Measurements from ENCODE around the gene DLGAP1.

DNA sequence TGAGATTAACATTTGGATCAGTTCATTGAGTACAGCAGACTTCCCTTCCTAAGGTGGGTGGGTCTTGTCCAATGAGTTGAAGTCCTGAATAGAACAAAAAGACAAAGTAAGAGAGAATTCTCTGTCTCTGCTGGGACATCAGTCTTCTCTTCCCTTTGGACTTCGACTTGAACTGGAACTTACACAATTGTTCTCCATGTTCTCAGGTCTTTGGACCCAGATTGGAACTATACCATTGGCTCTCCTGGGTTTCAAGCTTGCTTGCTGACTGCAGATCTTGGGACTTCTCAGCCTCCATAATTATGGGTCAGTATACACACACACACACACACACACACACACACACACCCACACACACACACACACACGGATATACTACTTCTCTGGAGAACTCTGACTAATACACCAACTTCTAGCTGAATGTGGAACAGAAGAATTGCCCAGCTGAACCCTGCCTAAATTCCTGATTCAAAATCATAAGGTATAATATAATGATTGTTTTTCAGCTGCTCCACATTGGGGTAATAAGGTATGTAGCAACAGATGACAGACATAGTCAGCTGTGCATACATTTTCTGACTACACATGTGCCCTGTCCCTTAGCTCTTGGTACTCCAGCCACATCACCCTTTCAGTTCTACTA is 791.1 kb downstream of the DLGAP1 start:
- TF ChIP-seq, protein P1, sequence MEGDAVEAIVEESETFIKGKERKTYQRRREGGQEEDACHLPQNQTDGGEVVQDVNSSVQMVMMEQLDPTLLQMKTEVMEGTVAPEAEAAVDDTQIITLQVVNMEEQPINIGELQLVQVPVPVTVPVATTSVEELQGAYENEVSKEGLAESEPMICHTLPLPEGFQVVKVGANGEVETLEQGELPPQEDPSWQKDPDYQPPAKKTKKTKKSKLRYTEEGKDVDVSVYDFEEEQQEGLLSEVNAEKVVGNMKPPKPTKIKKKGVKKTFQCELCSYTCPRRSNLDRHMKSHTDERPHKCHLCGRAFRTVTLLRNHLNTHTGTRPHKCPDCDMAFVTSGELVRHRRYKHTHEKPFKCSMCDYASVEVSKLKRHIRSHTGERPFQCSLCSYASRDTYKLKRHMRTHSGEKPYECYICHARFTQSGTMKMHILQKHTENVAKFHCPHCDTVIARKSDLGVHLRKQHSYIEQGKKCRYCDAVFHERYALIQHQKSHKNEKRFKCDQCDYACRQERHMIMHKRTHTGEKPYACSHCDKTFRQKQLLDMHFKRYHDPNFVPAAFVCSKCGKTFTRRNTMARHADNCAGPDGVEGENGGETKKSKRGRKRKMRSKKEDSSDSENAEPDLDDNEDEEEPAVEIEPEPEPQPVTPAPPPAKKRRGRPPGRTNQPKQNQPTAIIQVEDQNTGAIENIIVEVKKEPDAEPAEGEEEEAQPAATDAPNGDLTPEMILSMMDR (IDR thresholded peaks at IDR 0.05) = no peak
- TF ChIP-seq MXI1 (IDR thresholded peaks at IDR 0.05; ENCODE audit: low read depth, low read length) = no peak
- TF ChIP-seq RAD21 (IDR thresholded peaks at IDR 0.05; ENCODE audit: low read length) = no peak
- TF ChIP-seq POLR2AphosphoS5 (IDR thresholded peaks at IDR 0.05; ENCODE audit: low read depth, low read length) = no peak
- TF ChIP-seq SIN3A (IDR thresholded peaks at IDR 0.05; ENCODE audit: borderline replicate concordance, low read depth, low read length) = no peak
- TF ChIP-seq RFX5 (IDR thresholded peaks at IDR 0.05; ENCODE audit: low read length) = no peak
- TF ChIP-seq EZH2phosphoT487 (IDR thresholded peaks at IDR 0.05; ENCODE audit: borderline replicate concordance, low read depth) = no peak
- TF ChIP-seq, protein P2, sequence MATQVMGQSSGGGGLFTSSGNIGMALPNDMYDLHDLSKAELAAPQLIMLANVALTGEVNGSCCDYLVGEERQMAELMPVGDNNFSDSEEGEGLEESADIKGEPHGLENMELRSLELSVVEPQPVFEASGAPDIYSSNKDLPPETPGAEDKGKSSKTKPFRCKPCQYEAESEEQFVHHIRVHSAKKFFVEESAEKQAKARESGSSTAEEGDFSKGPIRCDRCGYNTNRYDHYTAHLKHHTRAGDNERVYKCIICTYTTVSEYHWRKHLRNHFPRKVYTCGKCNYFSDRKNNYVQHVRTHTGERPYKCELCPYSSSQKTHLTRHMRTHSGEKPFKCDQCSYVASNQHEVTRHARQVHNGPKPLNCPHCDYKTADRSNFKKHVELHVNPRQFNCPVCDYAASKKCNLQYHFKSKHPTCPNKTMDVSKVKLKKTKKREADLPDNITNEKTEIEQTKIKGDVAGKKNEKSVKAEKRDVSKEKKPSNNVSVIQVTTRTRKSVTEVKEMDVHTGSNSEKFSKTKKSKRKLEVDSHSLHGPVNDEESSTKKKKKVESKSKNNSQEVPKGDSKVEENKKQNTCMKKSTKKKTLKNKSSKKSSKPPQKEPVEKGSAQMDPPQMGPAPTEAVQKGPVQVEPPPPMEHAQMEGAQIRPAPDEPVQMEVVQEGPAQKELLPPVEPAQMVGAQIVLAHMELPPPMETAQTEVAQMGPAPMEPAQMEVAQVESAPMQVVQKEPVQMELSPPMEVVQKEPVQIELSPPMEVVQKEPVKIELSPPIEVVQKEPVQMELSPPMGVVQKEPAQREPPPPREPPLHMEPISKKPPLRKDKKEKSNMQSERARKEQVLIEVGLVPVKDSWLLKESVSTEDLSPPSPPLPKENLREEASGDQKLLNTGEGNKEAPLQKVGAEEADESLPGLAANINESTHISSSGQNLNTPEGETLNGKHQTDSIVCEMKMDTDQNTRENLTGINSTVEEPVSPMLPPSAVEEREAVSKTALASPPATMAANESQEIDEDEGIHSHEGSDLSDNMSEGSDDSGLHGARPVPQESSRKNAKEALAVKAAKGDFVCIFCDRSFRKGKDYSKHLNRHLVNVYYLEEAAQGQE (IDR thresholded peaks at IDR 0.05; ENCODE audit: low read depth, low read length) = no peak
- no peak for TF ChIP-seq TAF1 (IDR thresholded peaks at IDR 0.05; ENCODE audit: borderline replicate concordance, low read depth, low read length)
